Measurements from ENCODE around the gene FAM163B.

- TF ChIP-seq POLR2A (IDR thresholded peaks at IDR 0.05; ENCODE audit: low read depth) (no peak), POLR2AphosphoS5 (IDR thresholded peaks at IDR 0.05) (no peak)
These were observed 47.3 kb upstream of the FAM163B start for GRCh38 chr9:133656211-133657119.
